Hepatocyte (in vitro differentiated cells): ENCODE results near the gene TMEM218. TPM values are rescaled to one million over a fixed set of nuclear protein-coding genes. Genes with fewer than 3 reads are reported as not detected.
A peak's percentile ranks its signal among the peaks of the same experiment; 100 is the strongest.

Experiments used
- DNase-seq: peaks from one replicate; pipeline ENCODE4 v3.0.0-alpha.2; 2016; ENCODE audit warnings: low spot score
- H2AFZ ChIP-seq: fragments of 200-600 bp; sonication (generic); 2 replicates; pipeline ENCODE4 v1.6.0; 2016; ENCODE audit warnings: antibody characterized with exemption, mild to moderate bottlenecking
- H3K27ac ChIP-seq: fragments of 200-600 bp; sonication (generic); 2 replicates; pipeline ENCODE4 v1.5.1; 2016; ENCODE audit warnings: mild to moderate bottlenecking
- H3K27me3 ChIP-seq: fragments of 200-600 bp; sonication (generic); 2 replicates; pipeline ENCODE4 v1.6.1; 2016
- H3K36me3 ChIP-seq: fragments of 200-600 bp; sonication (generic); replicated peaks from 2 replicates; pipeline ENCODE4 v1.5.1; 2016; ENCODE audit warnings: low read depth; ENCODE audit not compliant: insufficient read depth
- H3K4me1 ChIP-seq: fragments of 200-600 bp; sonication (generic); 2 replicates; pipeline ENCODE4 v1.5.1; 2016; ENCODE audit warnings: mild to moderate bottlenecking, moderate library complexity; ENCODE audit not compliant: insufficient read depth
- H3K4me2 ChIP-seq: fragments of 200-600 bp; sonication (generic); 2 replicates; pipeline ENCODE4 v1.6.0; 2016
- H3K4me3 ChIP-seq: fragments of 200-600 bp; sonication (generic); 2 replicates; pipeline ENCODE4 v1.5.1; 2016; ENCODE audit warnings: mild to moderate bottlenecking
- H3K79me2 ChIP-seq: fragments of 200-600 bp; sonication (generic); 2 replicates; pipeline ENCODE4 v1.6.0; 2017; ENCODE audit warnings: mild to moderate bottlenecking
- H3K9me2 ChIP-seq: fragments of 200-600 bp; sonication (generic); replicated peaks from 2 replicates; pipeline ENCODE4 v1.6.0; 2017; ENCODE audit warnings: mild to moderate bottlenecking; ENCODE audit not compliant: insufficient read depth
- H3K9me3 ChIP-seq: fragments of 200-600 bp; sonication (generic); 2 replicates; pipeline ENCODE4 v1.5.1; 2016; ENCODE audit warnings: low read depth, mild to moderate bottlenecking
- H4K20me1 ChIP-seq: fragments of 200-600 bp; sonication (generic); 2 replicates; pipeline ENCODE4 v1.6.0; 2016; ENCODE audit warnings: mild to moderate bottlenecking; ENCODE audit not compliant: insufficient read depth, poor library complexity, severe bottlenecking
- EZH2 ChIP-seq: fragments of 200-600 bp; sonication (generic); IDR thresholded peaks from 2 replicates; pipeline ENCODE4 v1.6.1; 2016; ENCODE audit warnings: antibody characterized with exemption, mild to moderate bottlenecking, borderline replicate concordance
- EZH2phosphoT487 ChIP-seq: fragments of 200-600 bp; sonication (generic); IDR thresholded peaks from one replicate; pipeline ENCODE4 v1.6.1; 2018; ENCODE audit warnings: antibody characterized with exemption, mild to moderate bottlenecking, low read depth, moderate library complexity; ENCODE audit not compliant: unreplicated experiment, severe bottlenecking
- WGBS: methylation state at CpG from one replicate; pipeline ENCODE4 v1.1.6; 2016; ENCODE audit warnings: low lambda C conversion rate; ENCODE audit errors: missing lambda C conversion rate; 5-methylcytosine and 5-hydroxymethylcytosine counted together
- polyA plus RNA-seq: library from polyadenylated mRNA; unstranded; fragments of >200 nt; fragmentation: Nextera tagmentation; extraction: Ambion mirVana; gene quantifications from 2 replicates; pipeline ENCODE4 v1.2.1, GENCODE V29; 2016
- total RNA-seq: library from RNA; depleted of rRNA; stranded (reverse); fragments of >200 nt; gene quantifications from 2 replicates; pipeline ENCODE4 v1.2.3, GENCODE V29; 2014
- TF ChIP-seq, protein P1 (sequence below): fragments of 200-600 bp; sonication (generic); IDR thresholded peaks from 2 replicates; pipeline ENCODE4 v1.5.1; 2016; ENCODE audit warnings: antibody characterized with exemption, mild to moderate bottlenecking; ENCODE audit not compliant: poor library complexity

The TMEM218 gene
- total and polyA plus RNA-seq, 2 experiments from 2014 or later = 20.6 to 20.7 TPM

DNA sequence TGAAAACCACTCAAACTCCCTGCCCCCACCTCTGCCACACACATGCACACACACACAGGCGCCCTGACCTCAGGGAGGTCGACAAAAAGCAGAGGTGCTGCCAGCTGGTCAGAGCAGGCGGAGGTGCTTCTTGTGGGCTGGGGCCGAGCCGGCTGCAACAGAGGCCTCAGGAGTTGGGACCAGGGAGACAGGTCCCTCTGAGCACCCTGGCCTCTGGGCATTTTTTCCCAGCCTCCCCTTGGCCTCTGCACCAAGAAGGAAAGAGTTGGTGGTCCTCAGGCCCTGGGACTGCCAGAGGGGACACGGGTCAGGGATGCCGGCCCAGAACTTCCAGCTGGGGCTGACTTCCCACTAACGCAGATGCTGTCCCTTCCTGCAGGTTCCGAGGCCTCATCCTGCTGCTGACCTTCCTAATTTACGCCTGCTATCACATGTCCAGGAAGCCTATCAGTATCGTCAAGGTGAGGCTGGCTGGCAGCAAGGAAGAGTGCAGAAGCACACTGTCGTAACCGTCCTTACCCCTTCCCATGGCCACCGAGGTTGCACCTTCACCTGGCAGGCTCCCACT is 35.0 kb downstream of the TMEM218 start:
- Histone ChIP-seq H3K4me2 (no peak overlapping the region), H4K20me1 (no peaks in the 10 kb centered on the region), H3K36me3 (no peaks in the 10 kb centered on the region), H2AFZ (no peak overlapping the region), H3K27me3 (no peaks in the 10 kb centered on the region), H3K27ac (no peak overlapping the region), H3K4me1 (peaks cover 14% of the 10 kb centered on the region), H3K79me2 (no peaks in the 10 kb centered on the region), H3K9me2 (no peaks in the 10 kb centered on the region), H3K9me3 (no peaks in the 10 kb centered on the region), H3K4me3 (no peak overlapping the region)
- WGBS = 78% methylated on average over 14 of the region's 14 CpGs
- TF ChIP-seq, protein P1, sequence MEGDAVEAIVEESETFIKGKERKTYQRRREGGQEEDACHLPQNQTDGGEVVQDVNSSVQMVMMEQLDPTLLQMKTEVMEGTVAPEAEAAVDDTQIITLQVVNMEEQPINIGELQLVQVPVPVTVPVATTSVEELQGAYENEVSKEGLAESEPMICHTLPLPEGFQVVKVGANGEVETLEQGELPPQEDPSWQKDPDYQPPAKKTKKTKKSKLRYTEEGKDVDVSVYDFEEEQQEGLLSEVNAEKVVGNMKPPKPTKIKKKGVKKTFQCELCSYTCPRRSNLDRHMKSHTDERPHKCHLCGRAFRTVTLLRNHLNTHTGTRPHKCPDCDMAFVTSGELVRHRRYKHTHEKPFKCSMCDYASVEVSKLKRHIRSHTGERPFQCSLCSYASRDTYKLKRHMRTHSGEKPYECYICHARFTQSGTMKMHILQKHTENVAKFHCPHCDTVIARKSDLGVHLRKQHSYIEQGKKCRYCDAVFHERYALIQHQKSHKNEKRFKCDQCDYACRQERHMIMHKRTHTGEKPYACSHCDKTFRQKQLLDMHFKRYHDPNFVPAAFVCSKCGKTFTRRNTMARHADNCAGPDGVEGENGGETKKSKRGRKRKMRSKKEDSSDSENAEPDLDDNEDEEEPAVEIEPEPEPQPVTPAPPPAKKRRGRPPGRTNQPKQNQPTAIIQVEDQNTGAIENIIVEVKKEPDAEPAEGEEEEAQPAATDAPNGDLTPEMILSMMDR = no peak
- TF ChIP-seq EZH2phosphoT487 = no peak
- TF ChIP-seq EZH2 = no peak
- DNase-seq = no peak

DNA sequence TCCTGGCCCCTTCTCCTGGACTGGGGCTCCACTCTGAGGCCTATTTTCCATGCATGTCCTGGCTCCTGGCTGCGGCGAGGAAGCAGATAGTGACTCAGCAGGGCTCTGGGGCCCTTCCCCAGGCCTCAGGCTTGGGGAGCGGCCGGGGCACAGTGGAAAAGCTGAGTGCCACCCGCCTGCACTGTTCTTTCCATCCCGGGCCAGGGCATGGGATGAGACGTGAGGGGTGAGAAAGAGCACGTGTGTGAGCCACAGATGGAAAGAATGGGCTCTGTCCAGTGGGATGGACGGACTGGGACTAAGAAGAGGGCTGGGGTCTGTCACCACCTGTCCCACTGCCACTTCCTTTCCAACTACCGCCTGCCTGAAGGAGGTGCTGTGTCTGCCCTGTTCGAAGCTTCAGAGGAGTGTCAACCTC is 35.5 kb downstream of the TMEM218 start:
- H3K79me2 ChIP-seq = no peaks in the 10 kb centered on the region
- no peak overlapping the region for H3K4me3 ChIP-seq
- WGBS = 87% methylated on average over 11 of the region's 11 CpGs
- no peaks in the 10 kb centered on the region for H4K20me1 ChIP-seq
- H2AFZ ChIP-seq = no peak overlapping the region
- H3K4me1 ChIP-seq = peaks cover 19% of the 10 kb centered on the region
- TF ChIP-seq EZH2 (no peak), EZH2phosphoT487 (no peak)
- TF ChIP-seq, protein P1 = no peak
- H3K36me3 ChIP-seq = no peaks in the 10 kb centered on the region
- no peak overlapping the region for H3K27ac ChIP-seq
- no peak for DNase-seq
- H3K27me3 ChIP-seq = no peaks in the 10 kb centered on the region
- no peak overlapping the region for H3K4me2 ChIP-seq
- H3K9me3 ChIP-seq = no peaks in the 10 kb centered on the region
- H3K9me2 ChIP-seq = no peaks in the 10 kb centered on the region

DNA sequence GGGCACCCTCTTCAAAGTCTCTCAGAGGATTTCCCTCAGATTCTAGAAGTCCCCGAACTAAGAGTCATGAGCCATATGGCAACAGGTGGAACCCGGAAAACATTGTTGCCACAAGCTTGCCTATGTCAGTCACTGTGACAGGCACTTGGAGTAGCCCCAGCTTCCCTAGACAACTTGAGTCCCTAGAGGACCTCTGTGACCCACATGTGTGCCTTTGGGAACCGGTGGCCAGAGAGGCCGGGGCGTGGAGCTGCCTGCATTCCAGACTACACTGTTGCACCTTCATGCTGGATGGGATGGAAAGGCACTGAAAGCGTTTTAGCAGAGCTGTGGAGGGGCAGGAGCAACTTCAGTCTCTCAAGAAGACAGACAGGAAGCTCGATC is 36.2 kb downstream of the TMEM218 start:
- no peaks in the 10 kb centered on the region for H3K36me3 ChIP-seq
- no peak for DNase-seq
- no peaks in the 10 kb centered on the region for H4K20me1 ChIP-seq
- H3K9me3 ChIP-seq = no peaks in the 10 kb centered on the region
- peak overlapping the region; percentile 40 for H3K27ac ChIP-seq
- TF ChIP-seq EZH2 (no peak), EZH2phosphoT487 (no peak)
- TF ChIP-seq, protein P1 = no peak
- H3K9me2 ChIP-seq = no peaks in the 10 kb centered on the region
- H3K4me1 ChIP-seq = peaks cover 21% of the 10 kb centered on the region
- H3K79me2 ChIP-seq = no peaks in the 10 kb centered on the region
- H3K4me2 ChIP-seq = no peak overlapping the region
- H3K27me3 ChIP-seq = no peaks in the 10 kb centered on the region
- WGBS = 82% methylated on average over 7 of the region's 7 CpGs
- no peak overlapping the region for H3K4me3 ChIP-seq
- no peak overlapping the region for H2AFZ ChIP-seq
